ENCODE results near the gene ARCN1. TPM values are rescaled to one million over a fixed set of nuclear protein-coding genes. Genes with fewer than 3 reads are reported as not detected.
"Not testable (repeated sequence)": the region's sequence is repeated elsewhere in the genome, so short reads cannot be mapped to it uniquely, and the experiment has no call there.

Gene ARCN1
- total RNA-seq, 1 donor from 2014 or later, result 201 TPM

DNA sequence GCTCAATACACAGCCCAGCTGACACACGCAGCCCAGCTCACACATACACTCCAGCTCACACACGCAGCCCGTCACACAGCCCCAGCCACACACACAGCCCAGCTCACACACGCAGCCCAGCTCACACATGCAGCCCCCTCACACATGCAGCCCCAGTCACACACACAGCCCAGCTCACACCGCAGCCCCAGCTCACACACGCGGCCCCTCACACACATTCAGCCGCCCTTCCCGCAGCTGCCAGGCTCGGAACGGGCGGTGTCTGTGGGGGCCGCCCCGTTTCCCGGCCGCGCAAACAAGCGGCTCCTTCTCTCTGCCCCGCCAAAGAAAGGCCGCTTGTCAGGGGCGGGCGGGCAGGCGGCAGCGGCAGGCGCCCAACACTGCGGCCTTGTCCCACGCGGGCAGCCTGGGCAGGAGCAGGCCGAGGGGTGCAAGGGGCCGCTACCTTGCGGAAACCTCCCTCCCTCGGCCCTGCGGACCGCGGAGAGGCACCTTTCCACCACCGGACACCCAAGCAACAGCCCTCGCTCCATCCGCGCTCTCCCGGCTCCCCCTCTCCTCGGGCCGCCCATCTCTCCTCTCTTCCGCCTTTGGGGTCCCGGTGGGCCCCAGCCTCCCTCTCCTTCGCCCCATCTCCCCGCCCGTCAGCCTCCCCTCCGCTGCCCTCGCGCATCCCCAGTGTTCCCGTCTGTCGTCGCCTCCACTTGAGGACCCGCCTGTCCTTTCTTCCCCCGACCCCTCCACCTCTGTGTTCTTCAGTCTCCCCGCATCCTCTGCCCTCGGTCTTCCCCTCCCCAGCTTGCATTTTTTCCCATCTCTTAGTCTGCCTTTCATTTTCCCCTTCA lies 37.4 kb downstream of the ARCN1 start:
- Mint-ChIP-seq H3K27ac (ENCODE audit: unreplicated experiment) (peak overlapping the region; percentile 91), H3K36me3 (ENCODE audit: unreplicated experiment) (no peaks in the 10 kb centered on the region), H3K27me3 (ENCODE audit: unreplicated experiment) (no peaks in the 10 kb centered on the region), H3K4me3 (ENCODE audit: unreplicated experiment) (peak overlapping the region; percentile 75), H3K9me3 (ENCODE audit: unreplicated experiment) (no peaks in the 10 kb centered on the region), H3K4me1 (ENCODE audit: unreplicated experiment) (peaks cover 73% of the 10 kb centered on the region)
- DNase-seq (ENCODE audit: extremely low spot score, unreplicated experiment), result no peak
- TF ChIP-seq, protein P1, sequence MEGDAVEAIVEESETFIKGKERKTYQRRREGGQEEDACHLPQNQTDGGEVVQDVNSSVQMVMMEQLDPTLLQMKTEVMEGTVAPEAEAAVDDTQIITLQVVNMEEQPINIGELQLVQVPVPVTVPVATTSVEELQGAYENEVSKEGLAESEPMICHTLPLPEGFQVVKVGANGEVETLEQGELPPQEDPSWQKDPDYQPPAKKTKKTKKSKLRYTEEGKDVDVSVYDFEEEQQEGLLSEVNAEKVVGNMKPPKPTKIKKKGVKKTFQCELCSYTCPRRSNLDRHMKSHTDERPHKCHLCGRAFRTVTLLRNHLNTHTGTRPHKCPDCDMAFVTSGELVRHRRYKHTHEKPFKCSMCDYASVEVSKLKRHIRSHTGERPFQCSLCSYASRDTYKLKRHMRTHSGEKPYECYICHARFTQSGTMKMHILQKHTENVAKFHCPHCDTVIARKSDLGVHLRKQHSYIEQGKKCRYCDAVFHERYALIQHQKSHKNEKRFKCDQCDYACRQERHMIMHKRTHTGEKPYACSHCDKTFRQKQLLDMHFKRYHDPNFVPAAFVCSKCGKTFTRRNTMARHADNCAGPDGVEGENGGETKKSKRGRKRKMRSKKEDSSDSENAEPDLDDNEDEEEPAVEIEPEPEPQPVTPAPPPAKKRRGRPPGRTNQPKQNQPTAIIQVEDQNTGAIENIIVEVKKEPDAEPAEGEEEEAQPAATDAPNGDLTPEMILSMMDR (IDR thresholded peaks at IDR 0.05), result no peak

DNA sequence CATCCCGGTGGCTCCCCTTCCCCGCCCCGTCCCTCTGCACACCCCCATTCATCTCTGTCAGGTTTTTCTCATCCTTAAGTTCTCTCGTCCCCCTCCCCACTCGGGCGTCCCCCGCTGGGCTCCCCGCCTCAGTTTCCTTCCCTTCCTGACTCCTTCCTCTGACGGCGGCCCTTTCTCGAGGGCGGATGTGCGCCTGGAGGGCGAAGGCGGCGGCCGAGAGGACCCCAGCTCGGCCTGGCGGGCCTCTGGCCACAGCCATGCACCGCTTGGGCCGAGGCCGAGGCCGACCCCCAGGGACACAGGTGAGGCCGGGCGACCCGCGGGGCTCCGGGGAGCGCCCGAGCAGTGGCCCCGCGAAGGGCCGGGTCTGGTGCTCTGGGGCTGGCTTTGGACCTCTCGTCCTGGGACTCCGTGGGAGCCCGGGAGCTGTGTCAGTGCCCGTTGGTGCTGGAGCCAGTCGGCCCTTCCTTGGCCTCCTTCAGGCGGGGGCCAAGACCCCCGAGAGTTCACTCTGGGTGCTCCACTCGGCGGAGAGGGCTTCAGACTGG lies 38.1 kb downstream of the ARCN1 start:
- peak overlapping the region; percentile 91 for H3K27ac Mint-ChIP-seq (ENCODE audit: unreplicated experiment)
- H3K27me3 Mint-ChIP-seq (ENCODE audit: unreplicated experiment), result no peaks in the 10 kb centered on the region
- H3K4me1 Mint-ChIP-seq (ENCODE audit: unreplicated experiment), result peaks cover 73% of the 10 kb centered on the region
- H3K9me3 Mint-ChIP-seq (ENCODE audit: unreplicated experiment), result no peaks in the 10 kb centered on the region
- peaks cover 2% of the 10 kb centered on the region for H3K36me3 Mint-ChIP-seq (ENCODE audit: unreplicated experiment)
- TF ChIP-seq, protein P1 (IDR thresholded peaks at IDR 0.05), result no peak
- peak overlapping the region; percentile 75 for H3K4me3 Mint-ChIP-seq (ENCODE audit: unreplicated experiment)
- no peak for DNase-seq (ENCODE audit: extremely low spot score, unreplicated experiment)

DNA sequence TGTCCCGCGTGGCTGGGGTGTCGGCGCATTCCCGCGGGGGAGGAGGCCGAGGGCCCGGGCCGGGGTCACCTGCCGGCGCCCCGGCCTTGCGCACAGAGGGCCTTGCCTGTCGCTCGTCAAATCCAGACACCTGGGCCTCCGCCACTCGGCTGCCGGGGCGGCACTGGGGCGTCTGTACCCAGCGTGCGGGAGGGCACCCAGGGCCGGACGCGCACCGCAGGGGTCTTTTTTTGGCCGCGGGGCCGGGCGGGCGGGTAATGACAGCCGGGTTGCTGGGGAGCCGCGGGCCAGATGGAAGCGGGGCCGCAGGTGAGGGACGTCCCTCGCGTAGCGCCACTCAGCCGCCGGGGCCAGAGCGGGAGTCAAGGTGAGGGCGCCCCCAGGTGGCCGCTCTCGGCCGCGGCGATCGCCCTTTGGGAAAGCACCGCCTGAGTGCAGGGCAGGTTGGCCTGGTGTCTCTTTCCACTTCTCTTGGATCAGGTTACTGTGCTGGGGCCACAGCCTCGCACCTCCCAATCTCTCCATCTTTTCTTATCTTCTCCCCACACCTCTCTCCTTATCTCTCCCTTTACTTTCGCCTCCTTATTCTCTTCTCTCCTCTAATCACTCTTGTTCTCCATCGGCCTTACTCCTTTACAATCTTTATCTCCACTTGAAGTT lies 38.7 kb downstream of the ARCN1 start:
- TF ChIP-seq, protein P1 (IDR thresholded peaks at IDR 0.05), result peak; percentile 94
- peak; percentile 92 for DNase-seq (ENCODE audit: extremely low spot score, unreplicated experiment)
- no peaks in the 10 kb centered on the region for H3K9me3 Mint-ChIP-seq (ENCODE audit: unreplicated experiment)
- peak overlapping the region; percentile 71 for H3K4me3 Mint-ChIP-seq (ENCODE audit: unreplicated experiment)
- H3K27me3 Mint-ChIP-seq (ENCODE audit: unreplicated experiment), result no peaks in the 10 kb centered on the region
- H3K36me3 Mint-ChIP-seq (ENCODE audit: unreplicated experiment), result peaks cover 2% of the 10 kb centered on the region
- H3K4me1 Mint-ChIP-seq (ENCODE audit: unreplicated experiment), result peaks cover 73% of the 10 kb centered on the region
- H3K27ac Mint-ChIP-seq (ENCODE audit: unreplicated experiment), result peak overlapping the region; percentile 85

DNA sequence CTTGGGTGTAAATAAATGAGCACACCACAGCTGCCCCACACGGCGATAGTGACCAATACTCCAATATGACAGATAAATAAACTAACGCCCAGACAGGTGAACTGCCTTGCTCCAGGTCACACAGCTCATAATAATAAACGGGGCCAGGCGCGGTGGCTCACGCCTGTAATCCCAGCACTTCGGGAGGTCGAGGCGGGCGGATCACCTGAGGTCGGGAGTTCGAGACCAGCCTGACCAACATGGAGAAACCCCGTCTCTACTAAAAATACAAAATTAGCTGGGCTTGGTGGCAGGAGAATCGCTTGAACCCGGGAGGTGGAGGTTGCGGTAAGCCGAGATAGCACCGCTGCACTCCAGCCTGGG lies 39.2 kb downstream of the ARCN1 start:
- not testable (repeated sequence) for H3K36me3 Mint-ChIP-seq (ENCODE audit: unreplicated experiment); H3K9me3 Mint-ChIP-seq (ENCODE audit: unreplicated experiment); DNase-seq (ENCODE audit: extremely low spot score, unreplicated experiment); H3K27me3 Mint-ChIP-seq (ENCODE audit: unreplicated experiment)
- peak overlapping the region; percentile 85 for H3K27ac Mint-ChIP-seq (ENCODE audit: unreplicated experiment)
- H3K4me3 Mint-ChIP-seq (ENCODE audit: unreplicated experiment), result peak overlapping the region; percentile 71
- H3K4me1 Mint-ChIP-seq (ENCODE audit: unreplicated experiment), result peaks cover 73% of the 10 kb centered on the region

DNA sequence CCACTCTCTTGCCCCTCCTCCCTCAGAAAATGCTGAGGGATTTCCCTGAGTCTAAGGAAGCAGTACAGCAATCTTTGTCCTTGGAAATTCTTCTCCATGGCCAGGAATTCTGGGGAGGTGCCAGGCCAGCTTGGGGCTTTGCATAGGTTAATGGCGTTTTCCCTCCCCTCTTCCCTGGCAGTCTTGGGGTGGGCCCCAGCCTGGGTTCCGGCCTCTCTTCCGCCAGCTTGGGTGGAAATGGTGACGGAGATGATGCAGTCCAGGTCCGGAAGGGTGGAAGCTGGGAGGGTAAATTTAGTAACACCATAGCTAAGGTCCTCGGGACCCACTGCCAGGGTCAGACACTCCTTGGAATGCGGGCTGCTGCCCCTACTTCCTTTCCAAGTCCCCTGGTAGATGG lies 40.2 kb downstream of the ARCN1 start:
- Mint-ChIP-seq H3K36me3 (ENCODE audit: unreplicated experiment) (peaks cover 7% of the 10 kb centered on the region), H3K4me1 (ENCODE audit: unreplicated experiment) (peaks cover 72% of the 10 kb centered on the region), H3K27ac (ENCODE audit: unreplicated experiment) (peak overlapping the region; percentile 88), H3K27me3 (ENCODE audit: unreplicated experiment) (no peaks in the 10 kb centered on the region), H3K9me3 (ENCODE audit: unreplicated experiment) (no peaks in the 10 kb centered on the region), H3K4me3 (ENCODE audit: unreplicated experiment) (peak overlapping the region; percentile 49)
- TF ChIP-seq, protein P1 (IDR thresholded peaks at IDR 0.05), result no peak
- DNase-seq (ENCODE audit: extremely low spot score, unreplicated experiment), result no peak
